C4-2B (cell line): Measurements from ENCODE around the gene LHFPL6.

ENCODE experiments used
- CTCF ChIP-seq: fragments of 450-650 bp; conservative IDR thresholded peaks from 2 replicates; pipeline ENCODE4 v1.5.1; 2017; ENCODE audit warnings: mild to moderate bottlenecking
- ZFX ChIP-seq: fragments of 450-650 bp; IDR thresholded peaks from 2 replicates; pipeline ENCODE4 v1.6.1; 2017

- TF ChIP-seq CTCF (no peak), ZFX (no peak)
These were observed 180.0 kb downstream of the LHFPL6 start for GRCh38 chr13:39422845-39423565.
